MCF 10A (cell line): ENCODE data around the gene TULP4. TPM values are rescaled to one million over a fixed set of nuclear protein-coding genes. Genes with fewer than 3 reads are reported as not detected.

ENCODE experiments used
- BruUV-seq: library from RNA; stranded (reverse); fragments of 400-500 nt; replicated peaks from 2 replicates; lab custom pipeline; 2021; lab: Mats Ljungman, UMichigan
- CTCF ChIA-PET: fragments of 300-600 bp; sonication (Branson Sonifier 250); formaldehyde crosslinking; extraction: SDS; loops from one replicate; lab custom pipeline; 2021; ENCODE audit warnings: antibody characterized with exemption, inconsistent platforms; lab: Yijun Ruan, JAX
- POLR2A ChIA-PET: fragments of 300-600, 350-650 bp; sonication (Branson Sonifier 250); formaldehyde crosslinking; extraction: SDS; loops from one replicate; lab custom pipeline; 2020; ENCODE audit warnings: antibody characterized with exemption, inconsistent platforms; lab: Yijun Ruan, JAX
- DNase-seq: peaks from one replicate; pipeline ENCODE4 v3.0.0-alpha.2; 2018; ENCODE audit not compliant: unreplicated experiment
- H3K27ac Mint-ChIP-seq: one replicate; pipeline ENCODE4 v1.8.0; 2022; ENCODE audit warnings: mild to moderate bottlenecking, low read depth, mixed read lengths; ENCODE audit not compliant: unreplicated experiment
- H3K27me3 Mint-ChIP-seq: one replicate; pipeline ENCODE4 v1.8.0; 2022; ENCODE audit warnings: mixed read lengths; ENCODE audit not compliant: insufficient read depth, unreplicated experiment
- H3K36me3 Mint-ChIP-seq: one replicate; pipeline ENCODE4 v1.8.0; 2022; ENCODE audit warnings: mild to moderate bottlenecking, moderate library complexity, mixed read lengths; ENCODE audit not compliant: insufficient read depth, unreplicated experiment
- H3K4me1 Mint-ChIP-seq: one replicate; pipeline ENCODE4 v1.8.0; 2022; ENCODE audit warnings: mixed read lengths; ENCODE audit not compliant: insufficient read depth, unreplicated experiment
- H3K4me3 Mint-ChIP-seq: one replicate; pipeline ENCODE4 v1.8.0; 2022; ENCODE audit warnings: mild to moderate bottlenecking, moderate library complexity, mixed read lengths; ENCODE audit not compliant: unreplicated experiment
- H3K9me3 Mint-ChIP-seq: one replicate; pipeline ENCODE4 v1.8.0; 2022; ENCODE audit warnings: mixed read lengths; ENCODE audit not compliant: unreplicated experiment
- intact Hi-C: fragments of 100-400 bp; cut with micrococcal nuclease; formaldehyde crosslinking; loops from 2 replicates; pipeline ENCODE4 v1.14.1; 2022
- total RNA-seq: library from RNA; stranded (reverse); gene quantifications from 2 replicates; pipeline ENCODE4 v1.2.3, GENCODE V29; 2022
- TF ChIP-seq, protein P1 (sequence below): fragments of 200-600 bp; IDR thresholded peaks from one replicate; pipeline ENCODE4 v1.8.0; 2022; ENCODE audit warnings: antibody characterized with exemption, mild to moderate bottlenecking; ENCODE audit not compliant: unreplicated experiment

The TULP4 gene
- total RNA-seq, 1 experiment from 2014 or later, result 64.2 TPM

DNA sequence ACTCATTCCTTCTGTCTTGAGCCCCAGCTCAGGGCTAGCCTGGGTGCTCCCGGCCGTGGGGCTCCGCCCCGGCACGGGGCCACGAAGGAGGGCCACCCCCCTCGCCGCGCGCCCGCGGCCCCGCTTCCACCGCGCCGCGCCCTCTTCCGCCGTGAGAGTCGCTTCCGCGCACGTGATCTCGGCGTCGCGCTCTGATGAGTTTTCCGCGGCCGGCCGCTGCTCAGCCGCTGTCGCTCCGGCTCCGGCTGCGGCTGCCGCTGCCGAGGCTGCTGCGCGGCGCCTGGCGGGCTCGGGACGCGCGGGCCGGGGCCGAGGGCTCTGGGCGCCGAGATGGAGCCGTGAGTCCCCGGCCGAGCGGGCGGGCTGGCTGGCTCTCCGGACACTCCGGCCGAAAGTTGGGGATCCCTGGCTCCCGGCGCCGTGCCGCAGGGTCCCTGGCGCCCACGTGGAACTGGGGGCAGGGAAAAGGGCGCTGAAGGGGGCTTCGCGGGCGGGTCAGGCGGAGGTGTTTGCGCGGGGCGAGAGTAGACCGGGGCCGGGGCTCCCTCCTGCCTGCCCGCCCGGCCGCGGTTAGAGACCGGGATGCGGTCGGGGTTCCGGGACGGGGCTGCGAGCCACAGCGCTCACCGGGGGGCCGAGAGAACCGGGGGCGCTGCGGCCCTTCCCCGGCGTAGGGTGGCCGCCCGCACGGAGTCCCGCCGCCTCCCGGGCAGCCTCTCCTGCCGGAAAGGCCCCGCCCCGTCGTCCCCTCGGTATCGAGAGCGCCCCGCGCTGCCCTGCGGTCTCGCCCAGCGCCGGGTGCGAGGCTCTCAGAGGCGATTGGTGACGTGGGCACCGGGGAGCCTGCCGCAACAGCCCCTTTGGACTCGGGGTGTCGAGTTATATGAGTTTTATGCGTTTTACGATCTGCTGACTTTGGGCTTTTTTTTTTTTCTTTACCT, 247.9 kb downstream of the TULP4 start, which contains the start of gene TMEM181:
Gene TMEM181, plus strand, starts transcription at position 197 of the 941 bp plus-strand sequence. Its CDS starts 134 bp downstream, at position 331.
- Mint-ChIP-seq H3K27ac (peak within 1 kb of the TSS; percentile 84), H3K36me3 (peaks cover 7% of the 10 kb centered on the region), H3K4me3 (peak within 1 kb of the TSS; percentile 88), H3K27me3 (peaks cover 17% of the 10 kb centered on the region), H3K4me1 (peaks cover 17% of the 10 kb centered on the region), H3K9me3 (no peaks in the 10 kb centered on the region)
- DNase-seq, result peak; percentile 82
- ChIA-PET CTCF (interaction anchor here (0.7 to 2.2 kb wide), 4 partner anchors 8 to 341 kb away, joined by 3 to 6 read pairs (median 4); no protein-coding TSS in a partner anchor), POLR2A (interaction anchor here (0.6 to 2.4 kb wide), 12 partner anchors 24 to 371 kb away, joined by 3 to 15 read pairs (median 3); partner anchors contain the start of gene DYNLT1)
- no TSS peak for BruUV-seq
- intact Hi-C loops, result no loop called here
- TF ChIP-seq, protein P1, sequence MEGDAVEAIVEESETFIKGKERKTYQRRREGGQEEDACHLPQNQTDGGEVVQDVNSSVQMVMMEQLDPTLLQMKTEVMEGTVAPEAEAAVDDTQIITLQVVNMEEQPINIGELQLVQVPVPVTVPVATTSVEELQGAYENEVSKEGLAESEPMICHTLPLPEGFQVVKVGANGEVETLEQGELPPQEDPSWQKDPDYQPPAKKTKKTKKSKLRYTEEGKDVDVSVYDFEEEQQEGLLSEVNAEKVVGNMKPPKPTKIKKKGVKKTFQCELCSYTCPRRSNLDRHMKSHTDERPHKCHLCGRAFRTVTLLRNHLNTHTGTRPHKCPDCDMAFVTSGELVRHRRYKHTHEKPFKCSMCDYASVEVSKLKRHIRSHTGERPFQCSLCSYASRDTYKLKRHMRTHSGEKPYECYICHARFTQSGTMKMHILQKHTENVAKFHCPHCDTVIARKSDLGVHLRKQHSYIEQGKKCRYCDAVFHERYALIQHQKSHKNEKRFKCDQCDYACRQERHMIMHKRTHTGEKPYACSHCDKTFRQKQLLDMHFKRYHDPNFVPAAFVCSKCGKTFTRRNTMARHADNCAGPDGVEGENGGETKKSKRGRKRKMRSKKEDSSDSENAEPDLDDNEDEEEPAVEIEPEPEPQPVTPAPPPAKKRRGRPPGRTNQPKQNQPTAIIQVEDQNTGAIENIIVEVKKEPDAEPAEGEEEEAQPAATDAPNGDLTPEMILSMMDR, result no peak

DNA sequence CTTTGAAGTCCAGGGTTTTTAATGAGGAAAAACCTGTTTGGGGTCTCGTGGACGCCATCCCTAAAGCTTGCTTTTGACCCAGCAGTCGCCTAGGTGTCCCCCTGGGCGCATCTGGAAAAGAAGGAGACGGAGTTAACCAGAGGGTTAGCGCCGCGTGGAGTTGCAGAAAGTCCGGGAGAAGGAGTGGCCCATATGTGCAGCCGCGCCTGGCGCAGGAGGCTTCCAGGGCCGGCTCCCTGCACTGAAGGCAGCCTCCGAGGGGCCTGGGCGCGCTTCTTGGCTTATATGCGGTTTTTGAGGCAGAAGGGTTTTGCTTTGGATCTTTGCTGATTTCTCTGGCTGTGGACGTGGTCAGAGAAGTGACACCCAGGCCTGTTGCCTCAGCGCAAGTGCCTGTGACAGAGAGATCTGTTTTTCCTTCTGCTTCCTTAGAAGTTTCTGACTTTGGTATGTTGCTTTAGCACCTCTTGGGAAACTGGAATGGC, 248.6 kb downstream of the TULP4 start:
- no peaks in the 10 kb centered on the region for H3K9me3 Mint-ChIP-seq
- H3K27ac Mint-ChIP-seq, result peak overlapping the region; percentile 84
- intact Hi-C loops, result no loop called here
- H3K36me3 Mint-ChIP-seq, result peaks cover 7% of the 10 kb centered on the region
- peaks cover 17% of the 10 kb centered on the region for H3K4me1 Mint-ChIP-seq
- TF ChIP-seq, protein P1, result no peak
- H3K4me3 Mint-ChIP-seq, result peak overlapping the region; percentile 88
- CTCF ChIA-PET, result interaction anchor here (0.7 kb wide), 1 partner anchor 9 kb away, joined by 3 read pairs; no protein-coding TSS in a partner anchor
- BruUV-seq, result TSS peak; percentile 39
- POLR2A ChIA-PET, result interaction anchor here (0.6 to 2.4 kb wide), 4 partner anchors 35 to 1229 kb away, joined by 3 to 15 read pairs (median 4); partner anchors contain the start of genes DYNLT1 and TCP1
- peaks cover 9% of the 10 kb centered on the region for H3K27me3 Mint-ChIP-seq
- peak; percentile 21 for DNase-seq

Other genes starting within 250 kb of the TULP4 start
- 5.3 and 7.4 TPM in 2 replicates for gene SERAC1, start 144.2 kb upstream of the TULP4 start, total RNA-seq
- gene GTF2H5, start 144.1 kb upstream of the TULP4 start, total RNA-seq, result 29.5 and 36.8 TPM in 2 replicates
- 25.3 and 28.8 TPM in 2 replicates for gene TMEM181, start 247.6 kb downstream of the TULP4 start, total RNA-seq